A549 (cell line): ENCODE results near the gene NACC2. TPM values are rescaled to one million over a fixed set of nuclear protein-coding genes. Genes with fewer than 3 reads are reported as not detected.

Experiments
- polyA plus RNA-seq, 4 experiments: library from polyadenylated mRNA; depleted of rRNA in 3 of 4; stranded (reverse); fragments of >200 nt; fragmentation: RNase III in 1 of 4; extraction: RNeasy Plus Mini Kit Qiagen cat#74134 plus additional on column Dnase treatment in 1 of 4; gene quantifications; 2 replicates in 3 of 4; 3 replicates in 1 of 4; pipeline ENCODE4 v1.2.3, GENCODE V29; 2011 to 2017

The NACC2 gene
- polyA plus RNA-seq, 2 of the 4 experiments (the other 2 are of a cell fraction): 16.1 to 28.4 TPM

Other genes starting within 250 kb of the NACC2 start
- gene CAMSAP1, start 187.7 kb downstream of the NACC2 start, polyA plus RNA-seq (2011; rRNA removed): 8.6 and 11.0 TPM in 2 replicates
- gene CAMSAP1, start 187.7 kb downstream of the NACC2 start, polyA plus RNA-seq (2017; fragmentation: RNase III; extraction: RNeasy Plus Mini Kit Qiagen cat#74134 plus additional on column Dnase treatment): 14.6 to 16.6 TPM (median 15.0 TPM) in 3 replicates
- 31.5 and 37.6 TPM in 2 replicates for gene UBAC1, start 133.9 kb downstream of the NACC2 start, polyA plus RNA-seq (2011; rRNA removed)
- 28.7 to 30.8 TPM (median 29.8 TPM) in 3 replicates for gene UBAC1, start 133.9 kb downstream of the NACC2 start, polyA plus RNA-seq (2017; fragmentation: RNase III; extraction: RNeasy Plus Mini Kit Qiagen cat#74134 plus additional on column Dnase treatment)
- gene TMEM250, start 23.6 kb upstream of the NACC2 start, polyA plus RNA-seq (2011; rRNA removed): 13.0 and 15.3 TPM in 2 replicates
- 31.4 to 35.2 TPM (median 34.0 TPM) in 3 replicates for gene TMEM250, start 23.6 kb upstream of the NACC2 start, polyA plus RNA-seq (2017; fragmentation: RNase III; extraction: RNeasy Plus Mini Kit Qiagen cat#74134 plus additional on column Dnase treatment)
- gene LHX3, start 109.8 kb upstream of the NACC2 start, polyA plus RNA-seq (2011; rRNA removed): 0.03 and 0.04 TPM in 2 replicates
- 0.03 to 0.04 TPM in 2 of 3 replicates, not detected in the other for gene LHX3, start 109.8 kb upstream of the NACC2 start, polyA plus RNA-seq (2017; fragmentation: RNase III; extraction: RNeasy Plus Mini Kit Qiagen cat#74134 plus additional on column Dnase treatment)
- 29.5 and 30.2 TPM in 2 replicates for gene QSOX2, start 150.5 kb upstream of the NACC2 start, polyA plus RNA-seq (2011; rRNA removed)
- 22.3 to 23.0 TPM (median 22.9 TPM) in 3 replicates for gene QSOX2, start 150.5 kb upstream of the NACC2 start, polyA plus RNA-seq (2017; fragmentation: RNase III; extraction: RNeasy Plus Mini Kit Qiagen cat#74134 plus additional on column Dnase treatment)
- under 0.01 and 0.03 TPM in 2 replicates for gene CCDC187, start 208.8 kb upstream of the NACC2 start, polyA plus RNA-seq (2011; rRNA removed)
- 0.03 TPM in 1 of 3 replicates, not detected in the others for gene CCDC187, start 208.8 kb upstream of the NACC2 start, polyA plus RNA-seq (2017; fragmentation: RNase III; extraction: RNeasy Plus Mini Kit Qiagen cat#74134 plus additional on column Dnase treatment)
- 2.1 TPM in 2 replicates for gene GPSM1, start 232.2 kb upstream of the NACC2 start, polyA plus RNA-seq (2011; rRNA removed)
- gene GPSM1, start 232.2 kb upstream of the NACC2 start, polyA plus RNA-seq (2017; fragmentation: RNase III; extraction: RNeasy Plus Mini Kit Qiagen cat#74134 plus additional on column Dnase treatment): 8.2 to 9.9 TPM (median 8.8 TPM) in 3 replicates